ENCODE results near the gene SLC6A7.

DNA sequence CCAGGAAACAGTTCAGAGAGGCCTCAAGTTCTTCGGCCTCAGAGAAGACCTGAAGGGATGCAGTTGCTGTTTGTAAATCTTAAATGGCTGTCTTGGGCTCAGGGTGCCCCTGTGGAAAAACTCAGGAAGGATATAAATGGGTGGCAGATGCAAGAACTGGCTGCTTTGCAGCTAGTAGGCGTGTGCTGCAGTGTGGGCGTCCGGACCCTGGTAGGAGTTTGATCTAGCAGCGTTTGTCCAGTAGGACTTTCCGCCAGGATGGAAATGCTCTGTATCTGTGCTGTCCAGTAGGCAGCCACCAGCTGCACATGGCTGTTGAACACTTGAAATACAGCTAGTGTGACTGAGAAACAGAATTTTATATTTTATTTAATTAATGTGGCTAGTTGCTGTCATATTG is 15.6 kb upstream of the SLC6A7 start:
- no peak for TF ChIP-seq FOXM1 (IDR thresholded peaks at IDR 0.05; ENCODE audit: borderline replicate concordance, low read depth)
- no peak for TF ChIP-seq YY1 (IDR thresholded peaks at IDR 0.05; ENCODE audit: low read depth)
- TF ChIP-seq EP300 (IDR thresholded peaks at IDR 0.05; ENCODE audit: borderline replicate concordance), result no peak
- TF ChIP-seq, protein P1, sequence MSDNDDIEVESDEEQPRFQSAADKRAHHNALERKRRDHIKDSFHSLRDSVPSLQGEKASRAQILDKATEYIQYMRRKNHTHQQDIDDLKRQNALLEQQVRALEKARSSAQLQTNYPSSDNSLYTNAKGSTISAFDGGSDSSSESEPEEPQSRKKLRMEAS (IDR thresholded peaks at IDR 0.05), result no peak
- TF ChIP-seq CEBPB (IDR thresholded peaks at IDR 0.05), result no peak
- no peak for TF ChIP-seq REST (IDR thresholded peaks at IDR 0.05; ENCODE audit: low read depth)
- no peak for TF ChIP-seq TAF1 (IDR thresholded peaks at IDR 0.05; ENCODE audit: low read depth)
- TF ChIP-seq NFIC (IDR thresholded peaks at IDR 0.05), result no peak

Data from Ishikawa (cell line).